NCI-H2196 treated with DMSO at 0.1 percent for 48 hours (cell line): ENCODE measurements around the gene CFB.
"Not testable (repeated sequence)": the region's sequence is repeated elsewhere in the genome, so short reads cannot be mapped to it uniquely, and the experiment has no call there.

Source experiments
- DNase-seq: peaks from one replicate; lab custom pipeline; 2025; ENCODE audit not compliant: unreplicated experiment; lab: John Stamatoyannopoulos, UW

The CFB gene

GRCh38 chr6:31945507-31946369 lies at the start of gene CFB:
TSS of gene CFB (plus strand) at chr6:31946095. CDS start at chr6:31946222, 127 bp downstream.
- DNase-seq: no peak

GRCh38 chr6:31896493-31896855 lies 49.4 kb upstream of the CFB start:
- no peak for DNase-seq

GRCh38 chr6:31896856-31897611 lies 48.9 kb upstream of the CFB start:
- no peak for DNase-seq

- peak; percentile 71 for DNase-seq
Observed at GRCh38 chr6:31897612-31898382, 48.1 kb upstream of the CFB start, which contains the start of gene EHMT2. TSS of gene EHMT2 (minus strand) at chr6:31897698. CDS start at chr6:31897677, 21 bp downstream.

- peak; percentile 39 for DNase-seq
Observed at GRCh38 chr6:31898383-31899011, 47.4 kb upstream of the CFB start.

- DNase-seq: no peak
Observed at GRCh38 chr6:31899215-31899614, 46.7 kb upstream of the CFB start.

GRCh38 chr6:31899882-31900722 lies 45.8 kb upstream of the CFB start:
- DNase-seq: no peak

GRCh38 chr6:31900917-31901414 lies 44.9 kb upstream of the CFB start:
- DNase-seq: no peak

- DNase-seq: peak; percentile 21
Observed at GRCh38 chr6:31901415-31901952, 44.4 kb upstream of the CFB start.

GRCh38 chr6:31901953-31902643 lies 43.8 kb upstream of the CFB start, which contains the start of gene ZBTB12:
TSS of gene ZBTB12 (minus strand) at chr6:31902086. CDS start at chr6:31901305, 781 bp downstream.
- DNase-seq: peak; percentile 91

GRCh38 chr6:31903957-31904356 lies 41.9 kb upstream of the CFB start:
- no peak for DNase-seq

GRCh38 chr6:31905041-31905440 lies 40.9 kb upstream of the CFB start:
- DNase-seq: no peak

- DNase-seq: no peak
Observed at GRCh38 chr6:31906122-31906521, 39.8 kb upstream of the CFB start.

GRCh38 chr6:31906727-31907126 lies 39.2 kb upstream of the CFB start:
- DNase-seq: not testable (repeated sequence)

- no peak for DNase-seq
Observed at GRCh38 chr6:31907158-31907813, 38.6 kb upstream of the CFB start.

- DNase-seq: not testable (repeated sequence)
Observed at GRCh38 chr6:31908255-31908654, 37.6 kb upstream of the CFB start.

- DNase-seq: no peak
Observed at GRCh38 chr6:31908791-31909190, 37.1 kb upstream of the CFB start.

GRCh38 chr6:31909298-31909697 lies 36.6 kb upstream of the CFB start:
- DNase-seq: not testable (repeated sequence)
